Islet precursor cell (in vitro differentiated cells): ENCODE results near the gene GLB1L3.
"Not testable (repeated sequence)": the region's sequence is repeated elsewhere in the genome, so short reads cannot be mapped to it uniquely, and the experiment has no call there.

Experiments used
- DNase-seq: peaks from one replicate; pipeline ENCODE4 v3.0.0-alpha.2; 2018

Gene GLB1L3

GRCh38 chr11:134317103-134317502, 40.9 kb downstream of the GLB1L3 start:
- DNase-seq, result no peak

DNA sequence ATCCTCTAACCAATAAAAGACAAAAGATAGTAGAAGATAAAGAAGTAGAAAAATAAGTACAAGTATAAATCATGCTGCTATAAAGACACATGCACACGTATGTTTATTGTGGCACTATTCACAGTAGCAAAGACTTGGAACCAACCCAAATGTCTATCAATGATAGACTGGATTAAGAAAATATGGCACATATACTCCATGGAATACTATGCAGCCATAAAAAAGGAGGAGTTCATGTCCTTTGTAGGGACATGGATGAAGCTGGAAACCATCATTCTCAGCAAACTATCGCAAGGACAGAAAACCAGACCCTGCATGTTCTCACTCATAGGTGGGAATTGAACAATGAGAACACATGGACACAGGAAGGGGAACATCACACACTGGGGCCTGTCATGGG, 45.2 kb downstream of the GLB1L3 start:
- not testable (repeated sequence) for DNase-seq

DNA sequence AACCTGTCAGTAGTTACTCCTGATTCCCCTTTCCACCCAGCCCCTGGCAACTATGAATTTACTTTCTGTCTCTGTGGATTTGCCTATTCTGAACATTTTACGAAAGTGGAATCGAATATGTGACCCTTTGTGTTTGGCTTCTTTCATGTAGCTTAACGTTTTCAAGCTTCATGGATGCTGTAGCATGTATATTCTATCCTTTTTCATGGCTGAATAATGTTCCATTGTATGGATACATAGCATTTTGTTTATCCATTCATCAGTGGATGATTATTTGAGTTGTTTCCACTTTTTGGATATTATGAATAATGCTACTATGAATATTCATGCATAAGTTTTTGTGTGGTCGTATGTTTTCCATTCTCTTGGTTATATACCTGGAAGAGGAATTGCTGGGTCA, 46.4 kb downstream of the GLB1L3 start:
- DNase-seq, result no peak

DNA sequence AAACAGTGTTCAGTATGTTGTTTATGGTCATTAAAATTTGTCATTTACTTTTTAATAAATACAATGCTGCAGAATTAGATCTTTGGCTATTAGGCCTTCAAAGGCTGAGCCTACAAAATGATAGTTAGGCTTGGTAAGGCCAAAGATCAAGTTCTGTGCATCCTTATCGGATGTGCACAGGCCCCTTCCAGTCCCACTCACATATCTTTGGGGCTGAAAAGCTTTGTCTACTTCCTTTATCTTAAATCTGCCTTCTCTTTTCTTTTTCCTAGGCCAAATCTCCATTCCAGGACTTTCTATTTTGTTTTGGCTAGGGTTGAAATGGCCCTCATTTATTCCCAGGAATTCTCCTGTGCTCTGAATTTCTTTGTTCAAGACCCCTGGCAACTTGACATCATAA, 52.3 kb downstream of the GLB1L3 start:
- no peak for DNase-seq

DNA sequence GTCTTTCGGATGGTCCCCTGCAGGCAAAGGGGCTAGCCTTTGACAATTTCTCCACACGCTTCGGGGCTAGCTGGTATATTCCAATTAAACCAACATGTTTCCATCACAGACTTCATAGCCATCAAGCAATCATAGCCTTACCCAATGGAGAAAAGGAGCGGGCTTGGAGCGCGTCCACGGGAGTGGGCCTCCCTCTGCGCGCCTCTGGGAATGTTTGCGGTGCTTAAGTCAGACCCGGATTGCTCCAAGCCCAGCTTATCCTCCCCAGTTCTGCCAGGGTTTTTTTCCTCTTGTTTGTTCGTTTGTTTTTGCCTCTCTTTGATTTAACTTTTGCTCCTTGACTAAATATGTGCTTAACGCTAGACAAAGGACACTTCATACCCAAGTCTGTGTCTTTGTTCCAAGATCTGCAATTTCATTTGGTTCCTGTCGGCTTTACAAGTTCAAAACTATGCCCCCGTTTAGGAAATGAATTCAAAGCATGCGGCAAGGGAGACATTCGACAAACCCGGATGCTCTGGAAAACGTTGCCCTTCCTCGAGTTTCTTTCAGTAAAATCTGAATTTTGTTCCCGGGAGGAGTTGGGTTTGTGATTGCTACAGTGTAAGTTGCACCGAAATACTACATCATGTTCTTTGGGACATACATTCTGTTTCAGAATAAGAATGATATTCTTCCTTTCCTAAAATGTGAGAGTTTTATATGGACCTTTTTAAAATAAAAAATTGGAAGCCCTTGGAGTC, 54.6 kb downstream of the GLB1L3 start:
- DNase-seq, result no peak

- DNase-seq, result peak; percentile 95
Measured at GRCh38 chr11:134331354-134332188, 55.4 kb downstream of the GLB1L3 start, which contains the start of gene GLB1L2. Gene GLB1L2, plus strand, starts transcription at chr11:134331988. Its CDS starts 74 bp downstream, at chr11:134332062.

DNA sequence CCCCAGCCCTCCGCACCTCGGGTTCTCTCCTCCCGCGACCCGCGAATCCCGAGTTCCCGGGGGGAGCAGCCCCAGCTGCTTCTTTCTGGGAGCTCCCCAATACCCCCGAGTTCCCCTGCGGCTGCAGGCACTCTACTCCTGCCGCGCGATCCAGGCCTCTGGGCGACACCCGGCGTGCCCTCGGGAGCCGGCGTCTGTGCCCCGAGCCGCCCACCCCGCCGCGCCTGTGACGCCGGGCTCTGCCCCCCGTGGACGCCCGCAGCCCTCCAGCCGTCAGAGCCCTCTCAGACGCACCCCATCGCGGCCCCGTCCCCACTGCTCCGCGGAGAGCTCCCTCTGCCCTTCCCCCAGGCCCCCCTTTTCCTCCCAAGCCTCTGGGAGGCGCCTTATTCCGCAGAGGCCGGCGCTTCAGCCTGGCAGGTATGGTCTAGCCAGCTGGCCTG, 56.0 kb downstream of the GLB1L3 start:
- no peak for DNase-seq

GRCh38 chr11:134332782-134333181, 56.6 kb downstream of the GLB1L3 start:
- DNase-seq, result no peak

DNA sequence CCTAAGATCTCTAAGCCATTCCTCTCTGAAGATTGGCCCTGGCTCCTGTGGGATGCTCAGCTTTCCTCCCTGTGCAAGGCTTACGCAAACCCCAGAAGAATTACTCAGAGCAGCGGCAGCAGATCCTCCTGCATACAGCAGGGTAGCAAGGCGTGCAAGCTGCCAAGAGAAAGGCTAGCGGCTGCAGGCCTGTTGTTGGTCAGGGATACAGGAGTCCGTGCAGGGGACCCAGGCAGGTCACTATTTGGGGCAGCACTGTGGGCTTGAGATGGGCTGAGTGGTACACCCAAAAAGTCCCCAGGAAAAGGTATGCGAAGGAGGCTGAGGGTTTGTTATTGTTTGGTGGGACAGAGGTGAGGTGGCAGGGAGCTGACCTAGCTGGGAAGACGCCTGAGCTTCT, 57.1 kb downstream of the GLB1L3 start:
- DNase-seq, result peak; percentile 51

DNA sequence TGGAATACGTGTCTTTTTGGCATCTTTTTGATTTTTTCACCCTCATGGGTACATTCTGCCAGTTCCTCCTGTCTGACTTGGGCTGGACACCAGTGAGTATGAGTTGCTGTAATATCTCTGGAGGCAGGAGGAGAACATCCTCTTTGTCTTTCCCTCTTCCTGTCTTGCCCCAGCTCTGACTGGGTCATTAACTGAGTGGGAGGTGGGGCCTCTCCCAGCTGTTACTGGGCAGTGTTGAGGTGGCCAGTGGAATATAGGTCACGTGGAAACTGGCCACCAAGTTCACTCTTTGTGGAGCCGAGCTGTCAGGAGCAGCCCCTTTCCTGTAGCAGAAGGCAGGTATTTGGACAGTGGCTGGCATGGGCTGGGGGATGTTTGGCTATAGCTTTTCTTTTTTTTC, 57.8 kb downstream of the GLB1L3 start:
- no peak for DNase-seq

GRCh38 chr11:134334796-134335571, 58.8 kb downstream of the GLB1L3 start:
- peak; percentile 53 for DNase-seq

- DNase-seq, result no peak
Measured at GRCh38 chr11:134337051-134337450, 60.9 kb downstream of the GLB1L3 start.

GRCh38 chr11:134338068-134338467, 61.9 kb downstream of the GLB1L3 start:
- no peak for DNase-seq

GRCh38 chr11:134338654-134339053, 62.5 kb downstream of the GLB1L3 start:
- no peak for DNase-seq

GRCh38 chr11:134339756-134340155, 63.6 kb downstream of the GLB1L3 start:
- DNase-seq, result peak; percentile 45

DNA sequence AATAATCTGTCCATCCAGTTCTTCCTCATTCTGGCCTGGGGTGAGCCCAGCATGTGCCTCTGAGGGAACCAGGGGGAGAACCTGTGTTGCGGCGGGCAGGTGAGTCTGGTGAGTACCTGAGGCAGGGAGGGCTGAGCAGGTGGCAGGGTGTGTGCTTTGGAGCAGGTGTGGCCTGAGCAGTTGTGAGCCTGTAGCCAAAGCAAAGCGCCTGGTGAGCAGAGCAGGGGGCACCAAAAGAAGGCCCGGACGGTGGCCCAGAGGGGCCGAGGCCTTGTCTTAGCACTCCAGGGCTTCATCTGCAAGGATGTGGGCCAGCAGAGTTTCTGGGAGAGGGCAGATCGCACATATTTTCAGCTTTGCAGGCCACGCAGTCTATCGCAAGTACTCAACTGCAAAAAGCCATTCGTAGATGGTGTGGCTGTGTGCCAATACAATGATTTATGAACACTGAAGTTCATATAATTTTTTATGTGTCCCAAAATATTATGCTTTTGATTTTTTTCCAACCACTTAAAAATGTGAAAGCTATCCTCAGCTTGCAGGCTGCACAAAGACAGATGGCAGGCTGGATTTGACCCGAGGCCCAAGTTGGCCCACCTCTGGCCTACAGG, 64.3 kb downstream of the GLB1L3 start:
- no peak for DNase-seq

DNA sequence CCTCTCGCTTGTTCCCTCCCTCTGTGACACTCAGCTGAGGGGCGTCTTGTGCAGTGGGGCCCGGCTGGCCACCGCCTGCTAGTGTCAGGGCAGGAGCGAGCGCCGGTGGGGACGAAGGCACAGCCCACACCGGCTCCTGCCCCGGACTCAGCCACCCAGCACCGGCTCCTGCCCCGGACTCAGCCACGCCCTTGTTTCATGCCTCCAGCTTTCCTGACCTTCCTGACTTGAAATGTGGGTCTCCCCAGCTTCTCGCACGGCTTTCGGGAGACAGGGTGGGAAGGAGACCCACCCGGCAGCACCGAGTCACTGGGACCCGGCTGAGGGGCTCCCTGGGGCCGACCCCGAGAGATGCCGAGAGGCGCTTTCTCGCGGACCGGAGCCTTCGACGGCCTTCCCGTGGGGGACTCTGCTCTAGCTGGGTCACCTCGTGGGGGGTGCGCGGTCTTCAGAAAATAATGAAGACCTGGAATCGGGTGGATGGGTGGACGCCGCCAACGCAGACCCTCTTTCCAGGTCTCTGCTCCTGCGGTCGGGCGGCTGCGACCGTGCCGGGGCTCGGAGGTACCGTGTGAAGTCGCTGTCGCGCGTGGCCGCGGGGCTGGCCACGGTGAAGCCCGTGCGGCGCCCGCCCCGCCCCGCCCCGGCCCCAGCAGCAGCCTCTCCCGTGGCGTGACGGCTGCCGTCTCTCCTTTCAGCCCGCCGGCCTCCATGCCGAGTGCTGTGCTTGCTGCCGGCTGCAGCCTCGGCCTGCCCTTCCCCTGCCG, 65.8 kb downstream of the GLB1L3 start:
- DNase-seq, result peak; percentile 48

- peak; percentile 46 for DNase-seq
Measured at GRCh38 chr11:134342572-134343340, 66.6 kb downstream of the GLB1L3 start.

- peak; percentile 74 for DNase-seq
Measured at GRCh38 chr11:134343646-134344045, 67.5 kb downstream of the GLB1L3 start.

DNA sequence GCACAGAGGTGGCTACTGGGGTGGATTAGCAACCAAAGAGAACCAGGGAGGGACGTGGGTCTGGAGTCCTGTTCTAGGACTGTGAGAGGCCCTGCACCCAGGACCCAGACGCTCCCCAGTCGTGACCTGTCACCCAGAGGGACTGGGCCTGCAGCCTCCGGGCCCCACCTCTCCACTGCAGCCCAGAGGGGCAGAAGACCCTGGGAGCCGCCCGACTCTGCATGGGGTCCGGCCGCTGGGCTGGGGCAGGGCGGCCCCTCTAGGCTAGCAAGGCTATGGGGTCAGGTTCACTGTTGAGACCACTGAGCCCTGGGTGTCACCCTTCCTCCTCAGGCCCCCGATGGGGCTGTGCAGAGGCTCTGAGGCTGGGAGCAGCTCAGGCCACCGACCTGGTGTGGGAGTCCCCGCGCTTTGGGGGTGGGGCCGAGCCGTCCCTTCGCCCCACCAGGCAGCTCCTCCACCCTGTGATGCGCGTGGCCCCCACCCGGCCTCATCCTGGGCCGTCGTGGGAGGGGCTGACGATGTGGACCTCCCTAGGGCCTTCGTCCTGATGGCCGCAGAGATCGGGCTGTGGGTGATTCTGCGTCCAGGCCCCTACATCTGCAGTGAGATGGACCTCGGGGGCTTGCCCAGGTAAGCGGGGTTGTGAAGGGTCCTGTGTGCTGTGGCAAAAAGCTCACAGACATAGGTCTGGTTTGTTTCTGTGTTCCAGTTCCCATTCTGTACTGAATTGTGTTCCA, 68.5 kb downstream of the GLB1L3 start:
- DNase-seq, result not testable (repeated sequence)

DNA sequence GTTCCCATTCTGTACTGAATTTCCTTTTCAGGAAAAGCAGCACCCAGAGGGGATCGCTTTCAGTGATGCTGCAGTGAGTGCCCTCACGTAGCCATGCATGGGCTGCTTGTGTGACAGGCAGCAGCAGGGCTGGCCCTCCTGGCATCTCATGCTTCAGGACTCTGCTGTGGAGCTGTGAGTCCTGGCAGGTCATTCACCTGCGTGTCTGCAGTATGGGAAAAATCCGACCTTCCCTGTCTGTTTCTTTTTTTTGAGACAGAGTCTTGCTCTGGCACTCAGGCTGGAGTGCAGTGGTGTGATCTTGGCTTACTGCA, 69.0 kb downstream of the GLB1L3 start:
- DNase-seq, result no peak
